PFSK-1 (cell line): Measurements from ENCODE around the gene CHTF18.

Experiments used
- FOXP2 ChIP-seq: optimal IDR thresholded peaks from 2 replicates; pipeline ENCODE3; 2011; ENCODE audit warnings: borderline replicate concordance, control low read depth, inconsistent platforms; ENCODE audit not compliant: insufficient read depth; ENCODE audit errors: extremely low read length, extremely low read depth
- POLR2AphosphoS5 ChIP-seq: IDR thresholded peaks from 2 replicates; pipeline ENCODE4 v1.6.1; 2012; ENCODE audit warnings: low read depth, mild to moderate bottlenecking, control low read depth, low read length, moderate library complexity
- SIN3A ChIP-seq: IDR thresholded peaks from 2 replicates; pipeline ENCODE4 v1.6.1; 2012; ENCODE audit warnings: mild to moderate bottlenecking, low read length, moderate library complexity, borderline replicate concordance; ENCODE audit not compliant: insufficient read depth
- TAF1 ChIP-seq: IDR thresholded peaks from 2 replicates; pipeline ENCODE4 v1.6.1; 2012; ENCODE audit warnings: low read length, control low read depth, borderline replicate concordance; ENCODE audit not compliant: insufficient read depth
- TF ChIP-seq, protein P1 (sequence below), 2 experiments: IDR thresholded peaks; 2 replicates each; pipeline versions ENCODE4 v1.6.1 to v1.8.0; 2011 to 2012; ENCODE audit warnings: low read depth in 2 of 2, low read length in 2 of 2, control low read depth in 1 of 2, inconsistent platforms in 1 of 2, mild to moderate bottlenecking in 1 of 2, moderate library complexity in 1 of 2; ENCODE audit not compliant: insufficient read depth in 1 of 2

- TF ChIP-seq TAF1 (peak; percentile 35; the same call in 1 of the 2 replicates), POLR2AphosphoS5 (no peak), FOXP2 (no peak), SIN3A (no peak)
- TF ChIP-seq, protein P1, sequence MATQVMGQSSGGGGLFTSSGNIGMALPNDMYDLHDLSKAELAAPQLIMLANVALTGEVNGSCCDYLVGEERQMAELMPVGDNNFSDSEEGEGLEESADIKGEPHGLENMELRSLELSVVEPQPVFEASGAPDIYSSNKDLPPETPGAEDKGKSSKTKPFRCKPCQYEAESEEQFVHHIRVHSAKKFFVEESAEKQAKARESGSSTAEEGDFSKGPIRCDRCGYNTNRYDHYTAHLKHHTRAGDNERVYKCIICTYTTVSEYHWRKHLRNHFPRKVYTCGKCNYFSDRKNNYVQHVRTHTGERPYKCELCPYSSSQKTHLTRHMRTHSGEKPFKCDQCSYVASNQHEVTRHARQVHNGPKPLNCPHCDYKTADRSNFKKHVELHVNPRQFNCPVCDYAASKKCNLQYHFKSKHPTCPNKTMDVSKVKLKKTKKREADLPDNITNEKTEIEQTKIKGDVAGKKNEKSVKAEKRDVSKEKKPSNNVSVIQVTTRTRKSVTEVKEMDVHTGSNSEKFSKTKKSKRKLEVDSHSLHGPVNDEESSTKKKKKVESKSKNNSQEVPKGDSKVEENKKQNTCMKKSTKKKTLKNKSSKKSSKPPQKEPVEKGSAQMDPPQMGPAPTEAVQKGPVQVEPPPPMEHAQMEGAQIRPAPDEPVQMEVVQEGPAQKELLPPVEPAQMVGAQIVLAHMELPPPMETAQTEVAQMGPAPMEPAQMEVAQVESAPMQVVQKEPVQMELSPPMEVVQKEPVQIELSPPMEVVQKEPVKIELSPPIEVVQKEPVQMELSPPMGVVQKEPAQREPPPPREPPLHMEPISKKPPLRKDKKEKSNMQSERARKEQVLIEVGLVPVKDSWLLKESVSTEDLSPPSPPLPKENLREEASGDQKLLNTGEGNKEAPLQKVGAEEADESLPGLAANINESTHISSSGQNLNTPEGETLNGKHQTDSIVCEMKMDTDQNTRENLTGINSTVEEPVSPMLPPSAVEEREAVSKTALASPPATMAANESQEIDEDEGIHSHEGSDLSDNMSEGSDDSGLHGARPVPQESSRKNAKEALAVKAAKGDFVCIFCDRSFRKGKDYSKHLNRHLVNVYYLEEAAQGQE (IDR thresholded peaks at IDR 0.05; ENCODE audit: insufficient read depth in 1 of 2, low read depth in 2 of 2, low read length in 2 of 2), result no peak
These were observed at the start of gene CHTF18 for GRCh38 chr16:788399-789126.
